GM12865 (cell line): ENCODE data around the gene PTPRK.
"Not testable (repeated sequence)": the region's sequence is repeated elsewhere in the genome, so short reads cannot be mapped to it uniquely, and the experiment has no call there.

Source experiments
- DNase-seq: peaks from one replicate; pipeline ENCODE4 v3.0.0; 2010; ENCODE audit warnings: low read depth
- H3K4me3 ChIP-seq: 2 replicates; pipeline ENCODE4 v1.5.1; 2011; ENCODE audit warnings: mild to moderate bottlenecking, low read depth, low read length, control low read depth
- TF ChIP-seq, protein P1 (sequence below): IDR thresholded peaks from 2 replicates; pipeline ENCODE4 v1.5.1; 2011; ENCODE audit warnings: low read length, control low read depth, low read depth, inconsistent platforms; ENCODE audit not compliant: insufficient read depth; ENCODE audit errors: missing control alignments

Gene PTPRK

DNA sequence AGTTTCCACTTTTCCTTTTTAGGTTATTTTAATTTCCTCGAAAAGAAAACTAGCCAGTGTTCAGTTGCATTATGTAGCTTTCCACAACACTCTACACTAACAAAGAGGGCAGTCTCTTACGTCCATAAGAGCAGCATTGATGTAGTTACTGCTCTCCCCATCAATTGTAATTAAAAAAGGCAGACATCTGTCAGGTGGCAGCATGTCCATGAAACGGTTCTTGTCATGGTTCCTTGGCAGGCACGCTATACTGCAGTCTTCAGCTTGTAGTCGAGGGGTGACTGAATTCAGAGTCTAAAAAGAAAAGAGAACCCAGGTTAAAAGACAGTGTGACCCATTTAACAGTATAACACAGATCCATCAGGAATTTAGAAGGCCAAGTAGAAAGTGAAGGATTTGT, 539.4 kb downstream of the PTPRK start:
- TF ChIP-seq, protein P1, sequence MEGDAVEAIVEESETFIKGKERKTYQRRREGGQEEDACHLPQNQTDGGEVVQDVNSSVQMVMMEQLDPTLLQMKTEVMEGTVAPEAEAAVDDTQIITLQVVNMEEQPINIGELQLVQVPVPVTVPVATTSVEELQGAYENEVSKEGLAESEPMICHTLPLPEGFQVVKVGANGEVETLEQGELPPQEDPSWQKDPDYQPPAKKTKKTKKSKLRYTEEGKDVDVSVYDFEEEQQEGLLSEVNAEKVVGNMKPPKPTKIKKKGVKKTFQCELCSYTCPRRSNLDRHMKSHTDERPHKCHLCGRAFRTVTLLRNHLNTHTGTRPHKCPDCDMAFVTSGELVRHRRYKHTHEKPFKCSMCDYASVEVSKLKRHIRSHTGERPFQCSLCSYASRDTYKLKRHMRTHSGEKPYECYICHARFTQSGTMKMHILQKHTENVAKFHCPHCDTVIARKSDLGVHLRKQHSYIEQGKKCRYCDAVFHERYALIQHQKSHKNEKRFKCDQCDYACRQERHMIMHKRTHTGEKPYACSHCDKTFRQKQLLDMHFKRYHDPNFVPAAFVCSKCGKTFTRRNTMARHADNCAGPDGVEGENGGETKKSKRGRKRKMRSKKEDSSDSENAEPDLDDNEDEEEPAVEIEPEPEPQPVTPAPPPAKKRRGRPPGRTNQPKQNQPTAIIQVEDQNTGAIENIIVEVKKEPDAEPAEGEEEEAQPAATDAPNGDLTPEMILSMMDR = no peak
- no peak for DNase-seq
- H3K4me3 ChIP-seq = no peak overlapping the region

DNA sequence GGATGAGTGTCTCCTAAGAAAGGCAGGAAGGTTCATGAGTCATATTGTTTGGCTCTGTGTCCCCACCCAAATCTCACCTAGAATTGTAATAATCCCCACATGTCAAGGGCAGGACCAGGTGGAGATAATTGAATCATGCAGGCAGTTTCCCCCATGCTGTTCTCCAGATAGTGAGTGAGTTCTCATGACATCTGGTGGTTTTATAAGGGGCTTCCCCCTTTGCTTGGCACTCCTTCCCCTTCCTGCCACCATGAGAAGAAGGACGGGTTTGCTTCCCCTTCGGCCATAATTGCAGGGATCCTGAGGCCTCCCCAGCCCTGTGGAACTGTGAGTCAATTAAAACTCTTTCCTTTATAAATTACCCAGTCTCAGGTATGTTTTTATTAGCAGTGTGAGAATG, 542.2 kb downstream of the PTPRK start:
- H3K4me3 ChIP-seq, DNase-seq: not testable (repeated sequence)

DNA sequence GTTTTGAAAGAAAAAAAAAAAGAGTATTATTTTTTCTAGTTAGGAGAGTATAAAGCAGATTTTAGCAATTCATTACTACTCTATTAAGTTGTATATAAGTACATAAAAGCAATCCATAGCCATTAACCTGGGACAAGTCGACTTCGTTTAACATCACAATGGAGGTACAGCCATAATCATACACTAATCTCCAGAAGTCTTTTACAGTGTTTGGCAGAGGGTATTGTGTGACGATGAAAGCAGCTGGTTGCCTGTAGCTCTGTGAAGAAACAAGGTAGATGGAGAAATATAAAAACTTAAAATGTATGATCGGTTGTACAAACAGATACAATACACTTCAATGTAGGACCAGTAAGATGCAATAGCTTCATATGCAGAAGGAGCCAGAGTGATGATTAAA, 543.6 kb downstream of the PTPRK start:
- DNase-seq = no peak
- TF ChIP-seq, protein P1 = no peak
- no peak overlapping the region for H3K4me3 ChIP-seq

GRCh38 chr6:127976111-127976510, 544.3 kb downstream of the PTPRK start:
- TF ChIP-seq, protein P1 = no peak
- H3K4me3 ChIP-seq = no peak overlapping the region
- no peak for DNase-seq

DNA sequence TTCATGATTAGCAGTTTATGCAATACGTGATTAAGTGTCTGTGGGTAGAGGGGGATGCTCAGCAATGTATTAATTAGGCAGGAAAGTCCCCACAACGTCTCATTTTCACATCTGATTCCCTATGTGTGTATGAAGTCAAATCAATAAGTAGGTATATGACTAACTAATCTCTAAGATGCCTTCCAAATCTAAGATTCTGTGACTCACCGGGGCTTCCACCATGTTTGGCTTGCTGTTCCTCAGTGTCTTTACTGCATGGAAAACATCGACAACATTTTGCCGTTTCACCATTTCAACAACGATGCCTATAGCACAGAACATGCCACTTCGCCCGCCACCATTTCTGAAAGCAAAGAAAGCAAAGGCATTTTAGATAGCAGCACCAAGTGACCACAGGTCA, 547.6 kb downstream of the PTPRK start:
- TF ChIP-seq, protein P1 = no peak
- no peak for DNase-seq
- no peak overlapping the region for H3K4me3 ChIP-seq

DNA sequence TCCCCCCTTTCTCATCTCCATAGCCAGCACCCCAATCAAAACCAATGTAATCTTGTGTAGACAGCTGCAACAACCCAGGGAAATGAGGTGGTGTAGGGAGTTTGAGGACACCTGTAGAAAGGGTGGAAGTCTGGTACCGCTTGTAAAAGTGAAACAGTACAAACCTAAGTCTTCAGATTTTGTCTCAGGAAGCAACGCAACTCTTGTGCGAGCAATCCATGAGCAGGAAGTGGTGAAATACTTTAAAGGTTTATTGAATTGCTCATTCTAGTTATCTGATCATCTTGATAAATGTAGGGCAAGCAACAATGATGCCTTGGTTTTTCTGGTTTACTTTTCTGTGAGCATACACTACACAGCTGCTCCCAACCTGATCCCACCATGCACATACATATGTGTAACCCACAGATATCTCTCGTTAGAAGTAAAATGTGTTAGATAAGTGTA, 548.4 kb downstream of the PTPRK start:
- TF ChIP-seq, protein P1 = no peak
- no peak overlapping the region for H3K4me3 ChIP-seq
- DNase-seq = peak; percentile 21

DNA sequence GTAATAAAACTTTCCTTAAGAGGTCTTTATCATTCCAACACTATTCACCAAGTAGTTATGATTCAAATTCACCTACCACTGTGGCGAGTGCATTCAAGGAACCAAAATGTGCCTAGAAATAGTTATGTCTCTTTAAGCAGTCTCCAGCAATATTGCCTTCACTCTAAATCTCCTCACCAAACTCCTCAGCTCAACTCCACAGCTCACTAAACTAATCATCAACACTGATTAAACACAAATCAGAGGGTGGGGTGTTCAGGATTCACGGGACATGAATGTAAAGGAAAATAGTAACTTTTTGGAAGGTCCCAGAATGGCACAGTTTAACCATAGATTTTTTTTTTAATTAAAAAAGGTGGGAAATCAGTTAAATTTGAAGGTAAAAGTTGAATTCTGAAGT, 549.0 kb downstream of the PTPRK start:
- TF ChIP-seq, protein P1 = no peak
- DNase-seq = no peak
- no peak overlapping the region for H3K4me3 ChIP-seq
